Nephron (organoid): ENCODE data around the gene LSS.

Experiments
- H3K27ac Mint-ChIP-seq, 3 experiments: 2 replicates each; pipeline ENCODE4 v1.8.0; 2020; ENCODE audit warnings: mixed read lengths in 3 of 3, mild to moderate bottlenecking in 2 of 3, moderate library complexity in 1 of 3
- H3K27me3 Mint-ChIP-seq: 2 replicates; pipeline ENCODE4 v1.8.0; 2021; ENCODE audit warnings: low read depth, mild to moderate bottlenecking, moderate library complexity, mixed read lengths
- H3K36me3 Mint-ChIP-seq: 2 replicates; pipeline ENCODE4 v1.8.0; 2020; ENCODE audit warnings: low read depth, mixed read lengths
- H3K4me1 Mint-ChIP-seq: 2 replicates; pipeline ENCODE4 v1.8.0; 2020; ENCODE audit warnings: mixed read lengths
- H3K4me3 Mint-ChIP-seq, 3 experiments: 2 replicates each; pipeline ENCODE4 v1.8.0; 2020; ENCODE audit warnings: mild to moderate bottlenecking in 3 of 3, mixed read lengths in 3 of 3, moderate library complexity in 2 of 3
- H3K9me3 Mint-ChIP-seq: 2 replicates; pipeline ENCODE4 v1.8.0; 2020; ENCODE audit warnings: mixed read lengths
- CTCF ChIP-seq, 3 experiments: fragments of 200-600 bp; sonication (generic); IDR thresholded peaks; one replicate each; pipeline ENCODE4 v1.5.0; 2021; ENCODE audit warnings: antibody characterized with exemption in 3 of 3; ENCODE audit not compliant: unreplicated experiment in 3 of 3

LSS gene

GRCh38 chr21:46223217-46223616, 5.4 kb downstream of the LSS start:
- no peak overlapping the region for H3K4me3 Mint-ChIP-seq
- no peak overlapping the region for H3K27ac Mint-ChIP-seq
- no peaks in the 10 kb centered on the region for H3K9me3 Mint-ChIP-seq
- peaks cover 37% of the 10 kb centered on the region for H3K4me1 Mint-ChIP-seq
- peaks cover 51% of the 10 kb centered on the region for H3K36me3 Mint-ChIP-seq
- TF ChIP-seq CTCF (IDR thresholded peaks at IDR 0.05; ENCODE audit: unreplicated experiment in 3 of 3), result no peak
- peaks cover 7% of the 10 kb centered on the region for H3K27me3 Mint-ChIP-seq

DNA sequence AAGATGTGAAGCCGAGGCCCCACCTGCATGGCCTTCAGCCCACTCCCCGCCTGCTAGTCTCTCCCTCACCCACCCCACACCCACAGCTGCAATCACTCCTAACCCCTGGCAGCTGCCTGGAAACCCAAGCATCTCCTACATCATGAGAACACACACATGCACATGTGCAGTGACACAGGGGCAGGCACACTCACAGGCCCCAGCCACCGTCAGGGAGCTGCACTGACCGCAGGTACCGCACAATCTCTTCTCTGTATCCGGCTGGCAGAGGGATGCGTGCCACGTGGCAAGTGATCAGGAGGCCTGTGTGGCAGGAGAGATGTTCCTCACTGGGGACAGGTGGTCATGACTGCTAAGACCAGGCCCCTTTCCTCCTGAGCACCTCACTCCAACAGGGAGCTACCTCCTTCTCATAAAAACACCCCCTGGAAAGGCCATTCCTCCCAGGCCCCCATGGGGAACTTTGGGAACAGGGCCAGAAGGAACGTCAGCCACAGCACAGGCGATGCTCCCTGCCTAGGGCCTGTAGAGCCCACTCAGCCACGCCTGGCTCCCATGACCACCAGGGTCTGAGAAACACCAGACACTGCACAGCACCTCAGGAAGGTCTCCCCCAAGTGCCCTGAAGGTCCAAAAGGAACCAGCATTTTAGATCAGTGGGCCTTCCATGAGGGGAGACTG, 6.0 kb downstream of the LSS start:
- H3K9me3 Mint-ChIP-seq, result no peaks in the 10 kb centered on the region
- H3K27me3 Mint-ChIP-seq, result peaks cover 7% of the 10 kb centered on the region
- H3K36me3 Mint-ChIP-seq, result peaks cover 51% of the 10 kb centered on the region
- H3K27ac Mint-ChIP-seq, result no peak overlapping the region
- no peak overlapping the region for H3K4me3 Mint-ChIP-seq
- peaks cover 33% of the 10 kb centered on the region for H3K4me1 Mint-ChIP-seq
- no peak for TF ChIP-seq CTCF (IDR thresholded peaks at IDR 0.05; ENCODE audit: unreplicated experiment in 3 of 3)

DNA sequence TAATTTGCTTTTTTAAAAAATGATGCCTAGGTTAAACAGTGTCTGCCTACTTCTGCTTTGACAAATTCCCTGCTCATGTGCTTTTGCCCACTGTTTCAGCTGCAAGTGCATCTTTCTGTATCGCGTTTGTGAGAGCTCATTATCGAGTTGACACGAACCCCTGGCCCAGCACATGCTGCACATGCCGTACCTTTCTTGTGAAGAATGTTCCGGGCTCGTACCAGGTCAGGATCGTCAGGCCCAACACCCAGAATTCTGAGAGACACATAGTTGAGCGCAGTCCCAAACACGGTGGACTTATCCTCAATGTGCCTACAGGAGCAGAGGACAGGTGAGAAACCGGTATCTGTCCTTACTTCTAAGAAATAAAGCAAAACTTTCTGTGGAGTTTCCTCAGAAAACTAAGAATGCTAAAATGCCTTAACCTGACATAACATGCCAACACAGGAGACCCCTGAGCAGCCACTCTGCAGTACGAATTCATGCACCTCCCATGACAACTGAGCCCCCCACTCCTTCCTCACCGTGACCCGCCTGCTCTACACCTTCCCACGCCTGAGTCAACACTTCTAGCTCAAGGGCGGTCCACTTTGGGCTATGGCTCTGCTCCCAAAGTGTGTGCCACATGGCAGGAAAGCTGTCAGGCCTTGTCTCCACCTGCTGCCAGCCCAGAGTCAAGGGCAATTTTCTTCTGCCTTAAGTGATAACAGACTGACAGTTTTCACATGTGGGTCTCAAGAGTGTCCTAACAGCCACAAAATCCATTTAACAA, 6.7 kb downstream of the LSS start:
- Mint-ChIP-seq H3K4me3 (no peak overlapping the region), H3K4me1 (peaks cover 25% of the 10 kb centered on the region), H3K9me3 (no peaks in the 10 kb centered on the region), H3K27me3 (peaks cover 7% of the 10 kb centered on the region), H3K27ac (no peak overlapping the region), H3K36me3 (peaks cover 51% of the 10 kb centered on the region)
- TF ChIP-seq CTCF (IDR thresholded peaks at IDR 0.05; ENCODE audit: unreplicated experiment in 3 of 3), result no peak

DNA sequence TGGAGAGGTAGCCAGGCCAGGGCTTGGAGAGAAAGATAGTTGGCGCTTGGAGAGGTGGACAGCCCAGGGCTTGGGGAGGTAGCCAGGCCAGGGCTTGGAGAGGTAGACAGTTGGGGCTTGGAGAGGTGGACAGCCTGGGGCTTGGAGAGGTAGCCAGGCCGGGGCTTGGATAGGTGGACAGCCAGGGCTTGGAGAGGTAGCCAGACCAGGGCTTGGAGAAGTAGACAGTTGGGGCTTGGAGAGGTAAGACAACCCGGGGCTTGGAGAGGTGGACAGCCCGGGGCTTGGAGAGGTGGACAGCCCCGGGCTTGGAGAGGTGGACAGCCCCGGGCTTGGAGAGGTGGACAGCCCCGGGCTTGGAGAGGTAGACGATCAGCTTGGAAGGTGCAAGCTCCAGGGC, 7.7 kb downstream of the LSS start:
- H3K4me1 Mint-ChIP-seq, result peaks cover 15% of the 10 kb centered on the region
- H3K9me3 Mint-ChIP-seq, result no peaks in the 10 kb centered on the region
- no peak for TF ChIP-seq CTCF (IDR thresholded peaks at IDR 0.05; ENCODE audit: unreplicated experiment in 3 of 3)
- H3K4me3 Mint-ChIP-seq, result no peak overlapping the region
- peaks cover 43% of the 10 kb centered on the region for H3K36me3 Mint-ChIP-seq
- no peak overlapping the region for H3K27ac Mint-ChIP-seq
- H3K27me3 Mint-ChIP-seq, result peaks cover 7% of the 10 kb centered on the region

GRCh38 chr21:46220275-46220810, 8.2 kb downstream of the LSS start:
- no peak for TF ChIP-seq CTCF (IDR thresholded peaks at IDR 0.05; ENCODE audit: unreplicated experiment in 3 of 3)
- H3K36me3 Mint-ChIP-seq, result peaks cover 38% of the 10 kb centered on the region
- peaks cover 7% of the 10 kb centered on the region for H3K27me3 Mint-ChIP-seq
- no peak overlapping the region for H3K4me3 Mint-ChIP-seq
- no peak overlapping the region for H3K27ac Mint-ChIP-seq
- peaks cover 10% of the 10 kb centered on the region for H3K4me1 Mint-ChIP-seq
- no peaks in the 10 kb centered on the region for H3K9me3 Mint-ChIP-seq
